Adrenal gland (tissue), 12 donors: ENCODE measurements around the gene TGFB1. TPM values are rescaled to one million over a fixed set of nuclear protein-coding genes. Genes with fewer than 3 reads are reported as not detected.

Source experiments
- DNase-seq, 7 donors: peaks; one replicate each; pipeline ENCODE4 v3.0.0-alpha.2; 2019 to 2020
- H3K27ac ChIP-seq, 5 donors: fragments of 200-600 bp; sonication (generic) in 4 of 5; 1 replicate in 3 of 5; 2 replicates in 2 of 5; pipeline versions ENCODE4 v1.5.1 to v1.8.0; 2016 to 2020; ENCODE audit warnings: mild to moderate bottlenecking in 1 of 5
- H3K27me3 ChIP-seq: fragments of 200-600 bp; 2 replicates; pipeline ENCODE4 v1.8.0; 2021
- H3K36me3 ChIP-seq, 2 donors: fragments of 200-600 bp; replicated peaks in 1 of 2; 1 replicate in 1 of 2; 2 replicates in 1 of 2; pipeline versions ENCODE4 v1.5.1 to v1.8.0; 2018 to 2022
- H3K4me1 ChIP-seq, 2 donors: fragments of 200-600 bp; replicated peaks in 1 of 2; 1 replicate in 1 of 2; 2 replicates in 1 of 2; pipeline versions ENCODE4 v1.5.1 to v1.8.0; 2018 to 2021
- H3K4me3 ChIP-seq, 4 donors: fragments of 200-600 bp; sonication (generic) in 3 of 4; one replicate each; pipeline ENCODE4 v1.5.1; 2016 to 2018
- H3K9me3 ChIP-seq, 3 donors: fragments of 200-600 bp; sonication (generic) in 1 of 3; replicated peaks in 1 of 3; 1 replicate in 2 of 3; 2 replicates in 1 of 3; pipeline versions ENCODE4 v1.5.1 to v1.8.0; 2016 to 2021
- POLR2A ChIP-seq, 2 donors: fragments of 450-650 bp; IDR thresholded peaks; one replicate each; pipeline ENCODE4 v1.6.1; 2017; ENCODE audit warnings: antibody characterized with exemption in 2 of 2, mild to moderate bottlenecking in 2 of 2, moderate library complexity in 1 of 2
- WGBS, 4 donors: extraction: QIAGEN DNeasy Blood & Tissue Kit in 2 of 4; methylation state at CpG; one replicate each; pipeline versions ENCODE4 v1.1.5 to v1.1.7; 2013 to 2017; 5-methylcytosine and 5-hydroxymethylcytosine counted together
- intact Hi-C, 2 donors: fragments of 100-400 bp; cut with DNase I; formaldehyde crosslinking; loops; one replicate each; pipeline versions ENCODE4 v1.14.1 to v1.15.0; 2022 to 2023
- polyA plus RNA-seq, 3 donors: library from polyadenylated mRNA; stranded (reverse); fragments of 200-250 nt in 2 of 3; fragments of 350-450 nt in 1 of 3; fragmentation: Illumina TruSeq in 1 of 3; extraction: RNeasy Lipid Tissue Mini Kit (QIAGEN cat#74804) in 1 of 3; gene quantifications; one replicate each; pipeline ENCODE4 v1.2.3, GENCODE V29; 2013 to 2014
- total RNA-seq, 9 donors: library from RNA; depleted of rRNA in 4 of 9; stranded (reverse); fragments of >200 nt in 4 of 9; fragments of 120-200 nt in 1 of 9; fragmentation: NEBNext Ultra II Directional in 1 of 9; extraction: Animal tissue kit (Norgen Biotek cat#: 25700) in 1 of 9; gene quantifications; one replicate each; pipeline versions ENCODE4 v1.1.0 to v1.2.4, GENCODE V29; 2013 to 2023
- TF ChIP-seq, protein P1 (sequence below), 6 experiments: fragments of 450-650 bp in 4 of 6; fragments of 200-600 bp in 2 of 6; sonication (generic) in 1 of 6; IDR thresholded peaks; 1 replicate in 5 of 6; 2 replicates in 1 of 6; pipeline versions ENCODE4 v1.5.1 to v1.8.0; 2016 to 2021; ENCODE audit warnings: antibody characterized with exemption in 6 of 6, mild to moderate bottlenecking in 2 of 6, moderate library complexity in 1 of 6
- donor health status: healthy with polysubstance abuse.
- donor health status: Bipolar disorder and iron deficiency.
- donor health status: DM: yes; HTN: yes; CAD: no.
- donor health status: DM: no; HTN: no; CAD: no.
- donor health status: DM: no; HTN: no; CAD: no.
- donor health status: DM: yes; HTN: yes; CAD: no.

The TGFB1 gene
- total and polyA plus RNA-seq, 12 donors: 1.6 to 75.9 (median 35.7) TPM

DNA sequence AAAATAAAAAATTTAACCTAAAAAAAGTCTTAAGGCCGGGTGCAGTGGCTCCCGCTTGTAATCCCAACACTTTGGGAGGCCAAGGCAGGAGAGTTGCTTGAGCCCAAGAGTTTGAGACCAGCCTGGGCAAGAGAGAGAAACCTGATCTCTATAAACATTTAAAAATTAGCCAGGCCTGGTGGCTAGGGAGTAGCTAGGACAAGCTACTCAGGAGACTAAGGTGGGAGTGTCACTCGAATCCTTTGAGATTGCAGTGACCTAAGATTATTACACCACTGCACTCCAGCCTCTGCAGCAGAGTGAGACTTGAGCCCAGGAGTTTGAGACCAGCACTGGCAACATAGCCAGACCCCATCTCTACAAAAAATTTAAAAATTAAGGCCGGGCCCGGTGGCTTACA, 42.6 kb downstream of the TGFB1 start:
- H3K27ac ChIP-seq: no peak overlapping the region
- DNase-seq: peak in 1 of 7 donors; percentile 15
- no peaks in the 10 kb centered on the region for H3K27me3 ChIP-seq
- H3K4me3 ChIP-seq: peak overlapping the region in 1 of 4 donors; percentile 84
- H3K4me1 ChIP-seq: peaks cover 21 to 37% of the 10 kb centered on the region in 2 donors
- TF ChIP-seq, protein P1, sequence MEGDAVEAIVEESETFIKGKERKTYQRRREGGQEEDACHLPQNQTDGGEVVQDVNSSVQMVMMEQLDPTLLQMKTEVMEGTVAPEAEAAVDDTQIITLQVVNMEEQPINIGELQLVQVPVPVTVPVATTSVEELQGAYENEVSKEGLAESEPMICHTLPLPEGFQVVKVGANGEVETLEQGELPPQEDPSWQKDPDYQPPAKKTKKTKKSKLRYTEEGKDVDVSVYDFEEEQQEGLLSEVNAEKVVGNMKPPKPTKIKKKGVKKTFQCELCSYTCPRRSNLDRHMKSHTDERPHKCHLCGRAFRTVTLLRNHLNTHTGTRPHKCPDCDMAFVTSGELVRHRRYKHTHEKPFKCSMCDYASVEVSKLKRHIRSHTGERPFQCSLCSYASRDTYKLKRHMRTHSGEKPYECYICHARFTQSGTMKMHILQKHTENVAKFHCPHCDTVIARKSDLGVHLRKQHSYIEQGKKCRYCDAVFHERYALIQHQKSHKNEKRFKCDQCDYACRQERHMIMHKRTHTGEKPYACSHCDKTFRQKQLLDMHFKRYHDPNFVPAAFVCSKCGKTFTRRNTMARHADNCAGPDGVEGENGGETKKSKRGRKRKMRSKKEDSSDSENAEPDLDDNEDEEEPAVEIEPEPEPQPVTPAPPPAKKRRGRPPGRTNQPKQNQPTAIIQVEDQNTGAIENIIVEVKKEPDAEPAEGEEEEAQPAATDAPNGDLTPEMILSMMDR (IDR thresholded peaks at IDR 0.05): no peak
- no peak for TF ChIP-seq POLR2A (IDR thresholded peaks at IDR 0.05)
- WGBS, 4 donors: 56 to 64% (median 62%) methylated on average over 5 of the region's 5 CpGs
- intact Hi-C loops: no loop called here
- H3K9me3 ChIP-seq: no peaks in the 10 kb centered on the region
- peaks cover 0 to 45% of the 10 kb centered on the region in 2 donors for H3K36me3 ChIP-seq

- TF ChIP-seq, protein P1 (IDR thresholded peaks at IDR 0.05): peak in 1 of 6 experiments; percentile 15
- TF ChIP-seq POLR2A (IDR thresholded peaks at IDR 0.05): peak; percentile 59 to 70
- Histone ChIP-seq H3K27me3 (no peaks in the 10 kb centered on the region), H3K9me3 (no peaks in the 10 kb centered on the region), H3K4me1 (peaks cover 21 to 37% of the 10 kb centered on the region in 2 donors), H3K27ac (peak within 1 kb of the TSS; percentile 91 to 99 (median 96)), H3K4me3 (peak within 1 kb of the TSS; percentile 71 to 84 (median 79)), H3K36me3 (peaks cover 0 to 49% of the 10 kb centered on the region in 2 donors)
- intact Hi-C loops: no loop called here
- DNase-seq: peak; percentile 83 to 90 (median 86)
- WGBS, 4 donors: 0 to 1% (median 0%) methylated on average over 36 to 47 of the region's 47 CpGs
These were observed 43.5 kb downstream of the TGFB1 start, which contains the start of gene CCDC97 for GRCh38 chr19:41310033-41310831. CCDC97 (plus strand) TSS chr19:41310172; CDS start chr19:41310311, 139 bp downstream.

DNA sequence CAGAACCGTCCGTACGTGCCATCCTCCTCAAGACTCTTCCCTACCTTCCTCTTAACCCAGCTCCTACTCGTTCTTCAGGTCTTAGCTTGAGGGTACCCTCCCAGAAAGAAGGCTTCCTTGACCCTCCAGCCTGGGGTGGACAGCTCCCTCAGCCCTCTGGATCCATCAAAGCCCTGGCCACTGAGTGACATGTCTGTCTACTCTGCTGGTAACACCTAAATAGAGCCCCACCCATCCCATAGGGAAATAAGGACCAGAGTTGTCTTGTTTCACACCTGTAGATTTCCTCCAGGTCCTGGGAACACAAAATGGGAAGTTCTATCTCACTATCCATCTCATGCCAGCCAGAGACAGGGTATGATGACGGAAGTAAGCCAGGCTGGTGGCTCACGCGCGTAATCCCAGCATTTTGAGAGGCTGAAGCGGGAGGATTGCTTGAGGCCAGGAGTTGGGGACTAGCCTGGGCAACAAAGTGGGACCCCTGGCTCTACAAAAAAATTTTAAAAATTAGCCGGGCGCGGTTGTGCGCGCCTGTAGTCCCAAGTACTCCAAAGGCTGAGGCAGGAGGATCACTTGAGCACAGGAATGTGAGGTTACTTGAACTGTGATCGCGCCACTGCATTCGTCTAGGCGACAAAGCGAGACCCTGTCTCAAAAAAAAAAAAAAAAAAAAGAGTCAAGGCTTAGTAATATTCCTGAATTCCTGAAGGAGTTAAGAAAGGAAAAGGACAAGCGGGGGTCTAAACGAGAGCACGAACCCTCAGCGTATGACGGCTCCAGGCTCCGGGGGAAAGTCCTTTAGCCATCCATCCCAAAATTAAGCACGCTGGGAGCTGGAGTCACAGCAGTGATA, 44.3 kb downstream of the TGFB1 start:
- WGBS, 4 donors: 8 to 13% (median 11%) methylated on average over 26 of the region's 26 CpGs
- TF ChIP-seq, protein P1 (IDR thresholded peaks at IDR 0.05): no peak
- no peak for TF ChIP-seq POLR2A (IDR thresholded peaks at IDR 0.05)
- peak overlapping the region; percentile 91 to 99 (median 96) for H3K27ac ChIP-seq
- DNase-seq: peak in 3 of 7 donors; percentile 39 to 62 (median 54)
- H3K36me3 ChIP-seq: peaks cover 0 to 53% of the 10 kb centered on the region in 2 donors
- peak overlapping the region; percentile 71 to 84 (median 79) for H3K4me3 ChIP-seq
- H3K4me1 ChIP-seq: peaks cover 21 to 37% of the 10 kb centered on the region in 2 donors
- H3K9me3 ChIP-seq: no peaks in the 10 kb centered on the region
- no peaks in the 10 kb centered on the region for H3K27me3 ChIP-seq
- intact Hi-C loops: loop anchor here in 1 of 2 donors (5.0 kb wide), 1 partner anchor 112 kb away; no protein-coding TSS in a partner anchor
